Vagina (tissue), 2 donors: ENCODE data around the gene NUP35.

Experiments
- CTCF ChIP-seq, 3 experiments: fragments of 450-650 bp in 2 of 3; fragments of 200-600 bp in 1 of 3; sonication (generic) in 1 of 3; IDR thresholded peaks; one replicate each; pipeline ENCODE4 v1.5.1; 2017 to 2019; ENCODE audit warnings: antibody characterized with exemption in 3 of 3, mild to moderate bottlenecking in 2 of 3, moderate library complexity in 2 of 3
- POLR2A ChIP-seq, 2 donors: fragments of 450-650 bp; IDR thresholded peaks; one replicate each; pipeline ENCODE4 v1.6.1; 2017; ENCODE audit warnings: antibody characterized with exemption in 2 of 2, mild to moderate bottlenecking in 2 of 2, moderate library complexity in 2 of 2

DNA sequence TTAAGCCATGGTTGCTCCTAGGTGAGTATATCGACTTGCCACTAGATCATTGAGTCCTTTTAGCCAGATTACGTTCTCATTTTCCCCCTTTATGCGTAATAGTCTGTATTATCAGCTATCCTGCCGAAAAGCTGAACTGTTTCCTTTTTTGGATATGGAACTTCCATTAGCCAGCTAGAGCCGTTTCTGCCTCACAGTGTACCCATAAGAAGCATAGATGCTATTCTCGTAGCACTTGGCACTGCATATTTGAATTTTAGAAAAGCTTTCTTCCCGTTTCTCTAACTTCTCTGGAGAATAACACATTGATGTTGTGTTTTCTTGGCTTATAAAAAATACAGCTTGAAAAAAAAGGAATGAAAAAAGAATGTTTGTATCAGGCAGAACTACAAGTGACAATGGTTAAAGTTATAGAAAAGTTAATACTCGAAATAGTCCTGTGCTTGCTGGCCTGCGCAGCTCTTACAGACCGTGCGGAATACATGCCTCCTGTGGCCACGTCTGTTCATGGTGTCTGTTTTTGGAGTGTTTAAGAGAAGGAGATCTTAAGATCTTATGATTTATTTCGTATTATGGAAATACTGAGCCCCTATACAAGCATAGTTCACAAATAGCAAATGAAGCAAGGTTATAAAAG lies 45.0 kb upstream of the NUP35 start:
- no peak for TF ChIP-seq CTCF (IDR thresholded peaks at IDR 0.05)
- TF ChIP-seq POLR2A (IDR thresholded peaks at IDR 0.05) = no peak
